Mucosa of gallbladder (tissue), 1 donor: ENCODE measurements around the gene ARV1. TPM values are rescaled to one million over a fixed set of nuclear protein-coding genes. Genes with fewer than 3 reads are reported as not detected.
"Not testable (repeated sequence)": the region's sequence is repeated elsewhere in the genome, so short reads cannot be mapped to it uniquely, and the experiment has no call there.

Experiments used
- DNase-seq: peaks from one replicate; pipeline ENCODE4 v3.0.0-alpha.2; 2020; ENCODE audit warnings: low spot score
- total RNA-seq: library from RNA; stranded (reverse); gene quantifications from one replicate; pipeline ENCODE4 v1.2.1, GENCODE V29; 2021
- donor health status: DM: no; HTN: no; CAD: no.

Gene ARV1
- total RNA-seq, 1 donor from 2014 or later: 24.3 TPM

DNA sequence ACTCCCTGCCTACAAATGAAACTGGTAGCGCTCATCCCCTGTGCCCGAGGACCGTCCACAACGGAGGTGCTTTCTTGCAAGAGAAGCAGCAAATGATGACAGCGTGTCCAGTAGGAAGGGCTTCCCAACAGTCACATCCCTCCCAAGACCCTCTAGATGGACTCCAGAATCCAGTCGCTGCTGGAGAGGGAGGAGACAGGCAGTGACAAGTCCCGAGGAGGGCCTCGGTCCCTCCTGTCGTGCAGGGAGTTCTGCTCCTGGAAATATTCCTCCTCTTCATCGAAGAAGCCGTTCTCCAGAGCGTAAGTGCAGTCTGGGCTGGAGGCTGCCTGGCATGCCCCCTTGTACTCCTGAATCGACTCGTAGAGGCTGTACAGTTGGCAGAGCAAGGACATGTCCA lies 40.8 kb downstream of the ARV1 start:
- no peak for DNase-seq

DNA sequence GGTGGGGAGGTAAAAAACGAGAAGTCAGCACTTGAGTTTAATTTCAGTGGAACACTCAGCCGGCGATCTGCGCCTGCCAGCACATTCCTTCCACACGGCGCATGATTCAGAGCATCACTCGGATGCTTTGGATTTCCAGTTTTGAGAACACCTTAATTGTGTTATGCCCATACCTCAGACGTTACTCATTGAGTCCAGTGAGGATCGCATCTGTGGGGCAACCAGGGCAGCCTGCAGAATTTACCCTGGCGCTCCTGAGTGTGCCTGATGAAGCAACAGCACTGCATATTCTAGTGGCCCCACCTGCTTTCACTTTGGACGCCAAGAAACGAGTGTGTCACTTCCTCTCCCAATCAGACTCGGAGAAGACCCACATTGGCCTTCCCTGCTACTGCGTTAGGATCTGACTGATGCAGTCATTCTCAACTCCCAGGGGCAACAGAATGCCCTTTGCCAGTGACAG lies 41.3 kb downstream of the ARV1 start:
- no peak for DNase-seq

DNA sequence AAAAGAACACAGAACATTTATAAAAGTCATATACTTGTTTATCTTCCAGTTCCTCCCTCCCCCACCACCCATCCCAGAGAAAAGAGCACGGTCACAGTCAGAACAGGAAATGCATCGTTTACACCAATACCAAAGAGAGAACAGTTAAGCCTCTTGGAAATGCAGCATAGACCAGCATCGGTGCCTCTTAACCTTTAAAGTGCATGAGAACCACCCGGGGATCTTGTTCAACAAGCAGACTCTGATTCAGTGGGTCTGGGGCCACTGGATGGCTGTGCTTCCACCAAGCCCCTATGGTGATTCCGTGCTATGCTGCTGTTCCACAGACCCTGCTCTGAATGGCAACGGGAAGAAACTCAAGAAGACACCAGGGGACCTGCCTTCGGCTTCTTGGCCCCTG lies 41.9 kb downstream of the ARV1 start:
- DNase-seq: no peak

DNA sequence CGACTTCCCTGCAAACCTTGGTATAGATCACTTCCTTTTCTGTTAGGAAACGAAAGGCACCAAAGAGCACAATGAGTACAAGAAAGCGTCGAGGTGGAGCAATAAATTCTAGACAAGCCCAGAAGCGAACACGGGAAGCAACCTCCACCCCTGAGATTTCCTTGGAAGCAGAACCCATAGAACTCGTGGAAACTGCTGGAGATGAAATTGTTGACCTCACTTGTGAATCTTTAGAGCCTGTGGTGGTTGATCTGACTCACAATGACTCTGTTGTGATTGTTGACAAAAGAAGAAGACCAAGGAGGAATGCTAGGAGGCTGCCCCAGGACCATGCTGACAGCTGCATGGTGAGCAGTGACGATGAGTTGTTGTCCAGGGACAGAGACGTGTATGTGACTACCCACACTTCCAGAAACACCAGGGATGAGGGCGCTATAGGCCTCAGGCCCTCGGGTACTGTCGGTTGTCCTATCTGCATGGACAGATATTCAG lies 42.7 kb downstream of the ARV1 start:
- DNase-seq: no peak

DNA sequence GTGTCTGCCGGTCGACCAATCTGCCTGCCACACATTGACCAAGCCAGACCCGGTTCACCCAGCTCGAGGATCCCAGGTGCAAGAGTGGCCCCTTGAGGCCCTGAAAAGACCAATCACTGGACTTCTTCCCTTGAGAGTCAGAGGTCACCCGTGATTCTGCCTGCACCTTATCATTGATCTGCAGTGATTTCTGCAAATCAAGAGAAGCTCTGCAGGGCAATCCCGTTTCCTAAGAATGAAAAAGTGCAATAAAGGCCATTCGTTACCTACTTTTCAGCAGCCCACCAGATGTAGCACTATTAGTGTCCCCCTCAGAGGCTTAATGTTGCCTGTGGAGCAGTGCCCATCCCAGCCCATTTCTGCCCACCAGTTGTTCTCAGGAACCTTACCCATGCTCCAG lies 43.6 kb downstream of the ARV1 start:
- DNase-seq: not testable (repeated sequence)

DNA sequence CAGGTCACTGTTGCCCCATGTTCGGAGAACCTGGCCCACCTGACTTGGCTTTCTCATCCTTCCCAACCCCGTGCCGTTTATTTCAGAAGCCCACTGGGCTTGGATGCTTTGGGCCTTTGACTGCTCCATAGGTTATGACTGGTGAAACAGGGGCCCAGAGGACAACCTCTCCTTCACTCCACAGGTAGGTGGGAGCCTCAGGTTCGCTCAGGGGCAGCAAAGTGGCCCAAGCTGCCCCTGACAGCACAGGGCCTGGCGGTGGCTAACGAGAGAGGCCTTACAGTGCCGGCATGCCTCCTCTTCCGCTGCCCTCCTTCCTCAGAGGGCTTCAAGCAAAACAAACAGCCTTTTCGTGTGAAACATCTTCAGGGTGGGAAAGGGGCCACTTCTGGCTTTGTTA lies 44.3 kb downstream of the ARV1 start:
- DNase-seq: no peak

DNA sequence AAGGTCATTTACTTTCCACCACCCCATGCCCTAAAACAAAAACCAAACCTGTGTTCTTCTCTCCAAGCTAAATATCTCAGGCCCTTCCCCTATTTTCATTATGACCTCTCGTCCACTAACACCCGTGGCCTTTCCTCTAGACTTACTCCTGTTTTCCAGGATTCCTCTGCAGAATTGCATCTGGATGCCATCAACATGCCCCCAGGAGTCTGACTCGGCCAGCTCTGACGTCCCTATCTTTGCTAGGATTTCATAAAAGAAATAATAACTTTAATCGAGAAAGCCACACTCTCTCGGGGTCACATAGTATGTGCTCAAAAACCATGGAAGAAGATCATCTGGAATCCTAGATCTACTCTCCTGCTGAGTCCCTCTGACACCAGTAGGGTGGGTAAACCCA lies 47.7 kb downstream of the ARV1 start:
- no peak for DNase-seq

DNA sequence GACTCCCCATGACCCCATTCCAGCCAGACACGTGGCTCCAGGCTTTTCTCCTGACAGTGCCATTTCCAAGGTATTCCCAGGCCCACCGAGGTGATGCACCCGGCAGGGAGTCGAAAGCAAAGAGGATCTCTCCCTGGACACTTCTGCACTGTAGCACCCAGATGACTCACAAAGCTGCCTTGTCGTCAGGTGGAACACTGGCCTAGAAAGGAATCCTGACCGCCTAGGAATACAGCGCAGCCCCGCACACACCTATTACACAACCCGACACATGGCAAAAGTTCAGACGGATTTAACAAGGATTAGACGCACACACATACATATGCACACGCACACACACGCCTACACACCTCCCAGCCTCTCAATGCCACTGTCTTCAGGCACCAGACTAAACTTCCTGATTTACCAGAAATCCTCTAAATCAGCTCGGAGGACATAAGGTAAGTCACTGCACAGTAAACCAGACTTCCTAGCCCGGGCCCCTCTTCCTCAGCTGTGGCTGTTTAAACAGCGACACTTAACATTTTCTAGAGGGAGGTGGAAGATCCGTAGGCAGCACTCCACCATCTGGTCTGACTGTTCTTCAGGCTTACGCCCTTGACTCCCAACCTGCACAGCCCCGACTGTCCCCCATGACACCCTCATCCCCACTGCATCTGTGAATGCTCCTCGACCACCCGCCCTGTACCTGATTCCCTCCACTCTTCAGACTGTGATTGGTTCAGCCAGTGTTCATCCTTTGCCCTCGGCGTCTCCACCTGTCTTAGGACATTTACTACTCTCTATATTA lies 48.4 kb downstream of the ARV1 start:
- DNase-seq: no peak

DNA sequence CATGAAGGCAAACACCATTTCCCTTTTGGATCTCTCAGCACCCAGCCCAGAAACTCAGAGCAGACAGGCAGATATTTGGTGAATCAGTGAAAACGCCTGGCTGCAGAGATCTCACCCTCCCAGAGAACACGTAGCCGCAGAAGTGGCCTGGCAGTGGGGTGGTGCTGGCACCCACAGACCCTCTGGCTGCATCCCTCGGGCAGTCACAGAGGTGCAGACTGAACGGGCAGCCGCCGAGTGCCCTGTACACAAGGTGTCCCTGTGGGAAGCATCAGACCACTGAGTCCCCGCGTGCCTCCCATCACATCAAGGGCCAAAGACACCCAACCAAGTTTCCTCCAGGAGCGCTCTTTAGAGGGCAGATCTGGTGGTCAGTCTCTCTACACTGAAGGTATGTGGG lies 49.1 kb downstream of the ARV1 start:
- DNase-seq: no peak

DNA sequence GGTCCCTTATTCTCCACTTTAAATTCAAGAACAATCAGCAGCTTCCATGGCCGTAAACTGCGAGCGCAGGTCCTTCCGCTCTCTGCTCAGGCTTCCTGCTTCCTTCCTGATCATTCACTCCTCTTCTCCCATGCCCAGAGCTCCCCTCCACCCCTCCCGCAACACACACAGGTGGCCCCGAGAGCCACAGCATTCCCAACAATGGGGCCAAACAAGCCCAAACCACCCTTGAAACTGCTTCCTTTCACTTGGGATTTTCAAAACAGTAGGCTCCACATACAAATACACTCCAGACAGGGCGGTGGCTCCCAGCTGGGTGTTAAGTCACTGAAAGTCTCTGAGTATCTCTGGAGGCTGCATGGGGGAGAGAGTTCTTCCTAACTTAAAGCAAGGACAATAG lies 49.8 kb downstream of the ARV1 start:
- no peak for DNase-seq

DNA sequence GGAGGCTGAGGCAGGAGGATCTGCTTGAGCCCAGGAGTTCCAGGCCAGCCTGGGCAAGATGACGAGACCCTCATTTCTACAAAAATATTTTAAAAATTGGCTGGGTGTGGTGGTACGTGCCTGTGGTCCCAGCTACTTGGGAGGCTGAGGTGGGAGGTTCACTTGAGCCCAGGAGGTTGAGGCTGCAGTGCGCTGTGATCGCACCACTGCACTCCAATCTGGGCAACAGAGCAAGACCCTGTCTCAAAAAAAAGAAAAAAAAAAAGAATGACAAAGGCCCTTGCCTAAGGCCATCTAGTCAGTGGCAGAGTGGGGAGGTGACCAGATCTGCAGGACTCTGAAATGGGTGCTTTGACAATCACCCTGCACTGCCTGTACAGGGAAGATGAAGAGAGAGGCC lies 50.4 kb downstream of the ARV1 start:
- not testable (repeated sequence) for DNase-seq

DNA sequence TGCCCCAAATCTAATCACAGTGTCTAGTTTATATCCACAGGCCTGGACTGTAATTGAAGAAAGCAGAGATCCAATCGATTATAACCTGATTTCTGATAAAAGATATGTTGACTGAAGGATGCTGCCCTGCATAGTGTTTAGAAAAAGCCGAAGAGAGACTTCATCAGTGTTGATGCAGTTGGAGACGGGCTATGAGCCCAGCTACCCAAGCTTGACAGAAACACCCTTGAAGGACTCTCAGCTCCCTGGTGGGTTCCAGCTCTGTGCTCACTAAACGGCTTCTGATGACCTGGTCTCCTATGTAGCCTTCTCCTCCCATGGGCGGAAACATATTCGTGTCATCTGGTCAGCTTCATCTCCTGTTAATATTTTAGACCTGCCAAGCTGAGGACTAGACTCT lies 50.9 kb downstream of the ARV1 start:
- no peak for DNase-seq

DNA sequence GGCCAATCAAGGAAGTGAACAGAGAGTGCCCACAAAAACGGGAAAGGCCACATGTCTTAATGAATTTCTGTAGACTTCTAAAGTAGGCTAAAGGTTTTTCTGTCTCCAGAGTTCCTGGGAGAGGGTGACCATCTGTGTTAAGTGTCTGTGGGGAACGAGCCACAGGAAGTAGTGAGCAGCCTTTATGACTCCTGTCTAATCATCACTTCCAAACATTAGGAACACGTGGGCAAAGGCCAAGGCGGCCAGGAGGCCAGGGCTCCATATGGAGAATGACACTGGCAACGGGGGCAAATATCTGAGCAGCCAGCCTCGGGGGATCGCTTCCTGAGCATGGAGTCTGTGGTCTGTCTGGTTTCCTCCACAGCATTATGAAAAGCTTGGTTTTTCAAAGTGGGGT lies 54.1 kb downstream of the ARV1 start:
- no peak for DNase-seq

DNA sequence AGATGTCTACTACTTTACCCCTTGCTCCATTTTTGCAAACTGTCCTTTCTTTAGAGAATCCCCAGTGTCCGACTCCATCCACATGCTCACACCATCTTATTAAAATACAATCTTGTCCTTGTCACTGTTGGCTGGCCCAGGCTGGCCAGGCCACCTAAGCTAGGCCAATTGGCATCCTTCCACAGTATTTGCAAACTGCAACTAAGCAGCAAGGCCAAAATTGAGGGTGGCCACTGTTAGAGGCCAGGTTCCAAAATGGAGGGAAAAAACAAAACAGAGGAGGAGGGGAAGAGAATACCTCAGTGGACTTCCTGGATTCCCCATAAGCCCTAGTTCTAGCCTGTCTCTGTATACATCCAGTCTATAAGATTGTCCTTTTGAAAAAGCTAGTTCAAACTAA lies 56.9 kb downstream of the ARV1 start:
- no peak for DNase-seq

DNA sequence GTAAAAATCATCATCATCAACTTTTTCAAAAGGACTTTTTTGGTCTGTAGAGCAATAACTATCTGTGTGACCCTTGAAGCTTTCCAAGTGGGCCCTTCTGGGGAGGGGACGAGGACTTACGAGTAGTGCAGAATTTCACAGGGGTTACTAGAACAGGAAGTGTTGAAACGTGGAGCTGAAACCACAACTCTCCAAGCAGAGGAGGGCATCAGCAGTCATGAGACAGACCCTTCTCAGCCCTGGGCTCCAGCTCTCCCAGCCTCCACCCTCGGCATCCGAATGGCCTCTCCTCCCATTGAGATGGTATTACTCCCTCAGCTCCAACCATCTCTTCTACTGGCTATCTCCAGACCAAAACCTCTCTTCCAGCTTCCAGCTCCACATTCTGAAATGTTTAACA lies 57.5 kb downstream of the ARV1 start:
- DNase-seq: no peak

DNA sequence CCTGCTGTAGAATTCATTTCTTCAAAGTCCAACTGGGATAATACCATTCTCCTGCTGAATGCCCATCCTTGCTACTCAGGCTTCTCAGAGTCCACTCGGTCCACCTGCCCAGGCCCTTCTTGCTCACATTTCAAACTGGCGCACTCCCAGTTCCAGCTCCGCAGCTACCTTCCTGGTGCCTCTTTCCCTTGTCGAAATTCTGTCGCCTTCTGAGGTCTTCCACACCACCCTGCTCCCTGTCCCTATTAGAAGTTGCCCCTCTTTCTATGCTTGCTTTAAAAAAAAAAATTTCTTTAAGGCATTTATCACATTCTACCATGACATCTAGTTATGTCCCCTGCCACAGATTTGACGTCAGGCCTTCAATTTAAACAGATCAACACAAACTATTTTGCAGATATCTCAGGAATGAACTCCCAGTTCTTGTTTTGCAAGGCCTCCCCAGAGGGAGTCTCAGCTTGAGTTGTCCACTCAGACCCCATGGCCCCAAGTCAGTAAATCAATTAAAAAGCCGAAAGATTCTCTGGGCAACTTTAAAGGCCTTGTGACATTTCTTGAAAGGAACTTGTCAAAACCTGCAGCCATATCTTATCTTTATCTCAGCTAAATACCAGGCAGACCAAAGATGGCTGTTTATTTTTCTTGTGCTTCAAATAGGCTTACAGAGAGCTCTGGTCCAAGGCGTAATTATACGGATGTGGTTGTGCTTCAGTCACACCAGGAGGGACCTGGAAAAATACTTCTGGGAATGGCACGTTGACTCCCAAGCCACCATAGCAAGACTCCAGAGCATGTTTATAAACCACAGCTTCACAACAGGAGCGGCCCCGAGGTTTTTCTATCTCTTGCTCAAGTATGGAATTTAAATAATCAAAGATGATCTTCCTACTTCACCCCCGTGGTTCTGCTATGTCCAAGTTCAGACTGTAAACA lies 59.0 kb downstream of the ARV1 start:
- no peak for DNase-seq

DNA sequence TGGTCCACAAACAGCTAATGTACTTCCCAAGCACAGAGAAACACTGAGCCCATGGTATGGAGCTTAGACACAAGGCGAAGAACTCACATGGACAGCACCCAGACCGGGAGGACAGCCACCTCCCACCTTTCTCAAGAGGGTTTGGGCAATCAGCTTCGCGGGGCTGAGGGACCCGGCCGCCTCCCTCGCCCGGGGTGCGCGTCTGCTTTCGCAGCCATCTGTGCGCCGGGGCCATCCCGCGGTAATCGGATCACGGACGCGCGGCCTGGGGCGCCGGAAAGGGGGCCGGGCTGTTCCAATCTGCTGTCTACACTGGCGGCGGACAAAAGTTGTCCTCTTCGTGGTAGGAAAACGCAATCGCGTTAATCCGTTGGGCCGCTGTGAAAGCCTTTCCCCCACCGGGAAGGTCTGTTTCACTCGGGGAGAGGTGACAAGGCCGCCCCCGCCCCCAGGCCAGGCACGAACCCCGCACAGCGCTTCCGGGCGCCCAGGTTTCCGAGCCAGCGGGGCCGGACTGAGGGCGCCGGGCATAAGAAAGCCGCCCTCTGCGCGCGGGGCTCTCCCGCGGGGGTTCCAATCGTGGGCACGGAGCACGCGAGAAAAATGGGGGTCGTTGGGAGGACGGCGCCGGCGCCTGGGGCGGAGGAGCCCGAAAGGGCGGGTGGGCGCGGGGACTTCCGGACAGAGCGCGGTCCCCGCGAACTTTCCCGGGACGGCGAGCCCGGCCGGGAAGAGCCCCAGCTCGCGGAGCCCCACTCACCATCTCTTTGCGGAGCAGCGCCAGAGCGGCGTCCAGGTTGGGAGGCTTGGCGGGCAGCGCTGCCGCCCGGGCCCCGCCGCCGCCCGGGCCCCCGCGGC lies 60.5 kb downstream of the ARV1 start:
- DNase-seq: no peak

DNA sequence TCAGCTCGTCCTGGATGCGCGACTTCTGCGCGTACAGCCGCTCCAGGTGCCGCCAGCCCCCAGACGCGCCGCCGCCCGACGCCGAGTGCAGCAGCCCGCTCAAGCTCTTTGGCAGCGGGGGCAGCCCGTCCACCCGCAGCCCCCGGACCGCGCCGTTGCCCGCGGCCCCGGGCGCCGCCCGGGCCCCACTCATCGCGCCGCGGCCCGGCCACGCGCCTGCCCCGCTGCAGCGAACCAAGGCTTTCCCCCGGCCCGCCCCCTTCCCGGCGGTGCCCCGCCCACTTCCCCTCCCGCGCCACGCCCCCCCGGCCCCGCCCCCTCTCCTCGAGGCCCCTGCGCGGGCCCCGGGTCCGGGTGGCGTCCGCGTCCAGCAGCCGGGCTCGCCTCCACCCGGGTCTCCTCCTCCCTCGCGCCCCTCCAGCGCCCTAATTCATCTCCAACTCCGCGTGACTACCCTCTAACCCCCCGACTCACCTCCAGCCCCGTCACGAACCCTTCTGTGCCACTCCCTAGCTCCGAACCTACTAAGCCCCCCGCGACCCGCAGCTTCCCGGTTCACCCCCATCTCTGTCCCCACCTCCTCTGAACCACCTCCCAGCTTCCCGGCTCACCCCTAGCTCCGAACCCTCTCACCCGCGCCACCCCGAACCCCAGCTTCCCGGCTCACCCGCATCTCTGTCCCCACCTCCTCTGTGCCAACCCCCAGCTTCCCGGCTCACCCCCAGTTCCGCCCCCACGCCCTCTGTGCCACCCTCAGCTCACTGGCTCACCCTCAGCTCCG lies 61.3 kb downstream of the ARV1 start, which contains the start of gene FAM89A:
FAM89A (minus strand) TSS at position 236 of the 781 bp plus-strand sequence; CDS start at position 193, 43 bp downstream.
- DNase-seq: peak; percentile 61

DNA sequence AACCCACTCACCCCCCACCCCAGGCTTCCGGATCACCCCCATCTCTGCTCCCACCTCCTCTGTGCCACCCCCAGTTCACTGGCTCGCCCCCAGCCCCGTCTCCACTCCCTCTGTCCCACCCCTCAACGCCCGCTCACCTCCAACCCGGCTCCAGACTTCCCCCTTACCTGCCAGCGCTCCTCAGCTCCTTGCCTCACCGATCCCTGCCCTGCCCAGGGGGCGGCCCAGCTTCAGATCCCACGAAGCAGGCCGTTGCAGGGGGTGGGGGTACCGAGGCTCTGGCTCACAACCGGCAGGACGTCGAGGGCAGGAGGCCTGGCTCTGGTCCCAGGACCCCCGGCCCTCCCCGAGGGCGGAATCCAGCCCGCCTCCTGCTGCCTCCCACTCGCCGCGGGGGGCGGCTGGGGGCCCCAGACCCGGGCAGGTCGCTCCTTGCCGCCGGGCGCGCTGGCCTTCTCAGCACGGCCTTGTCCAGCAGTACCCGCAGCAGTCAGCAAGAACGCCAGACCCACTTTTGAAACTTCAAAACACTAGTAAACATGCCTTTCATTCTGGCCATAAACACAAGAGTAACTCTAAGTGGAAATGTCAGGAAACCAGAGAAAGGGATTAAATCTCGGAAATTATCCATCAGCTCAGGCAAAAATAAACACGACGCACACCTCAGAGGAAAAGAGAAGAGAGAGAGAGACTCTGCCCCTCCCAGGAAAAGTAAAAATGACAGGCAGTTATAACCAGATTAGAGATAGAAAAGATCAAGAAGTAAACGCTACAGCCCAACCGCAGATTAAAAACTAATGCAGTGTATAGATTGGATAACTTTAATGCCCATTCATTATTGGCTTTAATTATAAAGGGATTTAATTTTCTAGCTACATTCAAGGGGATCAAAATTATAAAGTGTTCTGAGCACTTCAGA lies 62.2 kb downstream of the ARV1 start:
- no peak for DNase-seq
